ENCODE measurements around the gene PPP2R2B.

DNA sequence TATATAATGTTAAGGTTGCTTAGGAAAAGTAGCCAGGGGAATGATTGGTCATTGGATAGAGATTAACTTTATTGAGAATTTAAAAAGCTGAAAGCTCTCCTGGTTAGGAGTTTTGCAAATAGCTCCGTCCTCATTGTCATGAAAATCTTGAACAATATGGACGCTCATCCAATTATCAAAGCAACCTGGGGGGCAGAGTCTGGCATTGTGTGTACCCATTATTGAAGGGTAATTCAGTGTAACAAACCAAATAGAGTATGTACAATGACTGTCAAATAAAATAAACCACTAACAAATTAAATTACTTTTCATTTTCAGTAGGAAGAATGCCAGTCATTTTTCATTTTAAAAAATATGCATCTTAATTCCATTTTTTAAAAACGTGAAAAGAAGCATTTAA is 218.6 kb downstream of the PPP2R2B start:
- TF ChIP-seq POLR2A (IDR thresholded peaks at IDR 0.05; ENCODE audit: low read length) (no peak), GATA1 (IDR thresholded peaks at IDR 0.05; ENCODE audit: low read depth, low read length) (no peak)

All from erythroblast (primary cell).